22Rv1 (cell line): ENCODE data around the gene PRG3.

Experiments
- ZFX ChIP-seq: fragments of 450-650 bp; IDR thresholded peaks from 2 replicates; pipeline ENCODE4 v1.6.1; 2017; ENCODE audit warnings: antibody characterized with exemption, borderline replicate concordance
- TF ChIP-seq, protein P1 (sequence below): fragments of 450-650 bp; IDR thresholded peaks from 2 replicates; pipeline ENCODE4 v1.5.1; 2017; ENCODE audit warnings: mild to moderate bottlenecking

GRCh38 chr11:57358991-57359390 lies 22.0 kb downstream of the PRG3 start:
- TF ChIP-seq, protein P1, sequence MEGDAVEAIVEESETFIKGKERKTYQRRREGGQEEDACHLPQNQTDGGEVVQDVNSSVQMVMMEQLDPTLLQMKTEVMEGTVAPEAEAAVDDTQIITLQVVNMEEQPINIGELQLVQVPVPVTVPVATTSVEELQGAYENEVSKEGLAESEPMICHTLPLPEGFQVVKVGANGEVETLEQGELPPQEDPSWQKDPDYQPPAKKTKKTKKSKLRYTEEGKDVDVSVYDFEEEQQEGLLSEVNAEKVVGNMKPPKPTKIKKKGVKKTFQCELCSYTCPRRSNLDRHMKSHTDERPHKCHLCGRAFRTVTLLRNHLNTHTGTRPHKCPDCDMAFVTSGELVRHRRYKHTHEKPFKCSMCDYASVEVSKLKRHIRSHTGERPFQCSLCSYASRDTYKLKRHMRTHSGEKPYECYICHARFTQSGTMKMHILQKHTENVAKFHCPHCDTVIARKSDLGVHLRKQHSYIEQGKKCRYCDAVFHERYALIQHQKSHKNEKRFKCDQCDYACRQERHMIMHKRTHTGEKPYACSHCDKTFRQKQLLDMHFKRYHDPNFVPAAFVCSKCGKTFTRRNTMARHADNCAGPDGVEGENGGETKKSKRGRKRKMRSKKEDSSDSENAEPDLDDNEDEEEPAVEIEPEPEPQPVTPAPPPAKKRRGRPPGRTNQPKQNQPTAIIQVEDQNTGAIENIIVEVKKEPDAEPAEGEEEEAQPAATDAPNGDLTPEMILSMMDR: no peak
- TF ChIP-seq ZFX: no peak
